HL-60 (cell line): ENCODE data around the gene CCR9.

Experiments used
- GABPA ChIP-seq: IDR thresholded peaks from 2 replicates; pipeline ENCODE4 v1.6.1; 2012; ENCODE audit warnings: low read depth
- POLR2AphosphoS5 ChIP-seq: IDR thresholded peaks from 2 replicates; pipeline ENCODE4 v1.6.1; 2012; ENCODE audit warnings: low read depth
- SPI1 ChIP-seq: IDR thresholded peaks from 2 replicates; pipeline ENCODE4 v1.6.1; 2012; ENCODE audit warnings: low read depth, mild to moderate bottlenecking, borderline replicate concordance
- TF ChIP-seq, protein P1 (sequence below): IDR thresholded peaks from one replicate; pipeline ENCODE4 v1.5.1; 2011; ENCODE audit warnings: low read length, control low read depth, inconsistent platforms; ENCODE audit not compliant: insufficient read depth
- TF ChIP-seq, protein P2 (sequence below): IDR thresholded peaks from 2 replicates; pipeline ENCODE4 v1.6.1; 2012; ENCODE audit warnings: low read depth; ENCODE audit not compliant: insufficient replicate concordance

DNA sequence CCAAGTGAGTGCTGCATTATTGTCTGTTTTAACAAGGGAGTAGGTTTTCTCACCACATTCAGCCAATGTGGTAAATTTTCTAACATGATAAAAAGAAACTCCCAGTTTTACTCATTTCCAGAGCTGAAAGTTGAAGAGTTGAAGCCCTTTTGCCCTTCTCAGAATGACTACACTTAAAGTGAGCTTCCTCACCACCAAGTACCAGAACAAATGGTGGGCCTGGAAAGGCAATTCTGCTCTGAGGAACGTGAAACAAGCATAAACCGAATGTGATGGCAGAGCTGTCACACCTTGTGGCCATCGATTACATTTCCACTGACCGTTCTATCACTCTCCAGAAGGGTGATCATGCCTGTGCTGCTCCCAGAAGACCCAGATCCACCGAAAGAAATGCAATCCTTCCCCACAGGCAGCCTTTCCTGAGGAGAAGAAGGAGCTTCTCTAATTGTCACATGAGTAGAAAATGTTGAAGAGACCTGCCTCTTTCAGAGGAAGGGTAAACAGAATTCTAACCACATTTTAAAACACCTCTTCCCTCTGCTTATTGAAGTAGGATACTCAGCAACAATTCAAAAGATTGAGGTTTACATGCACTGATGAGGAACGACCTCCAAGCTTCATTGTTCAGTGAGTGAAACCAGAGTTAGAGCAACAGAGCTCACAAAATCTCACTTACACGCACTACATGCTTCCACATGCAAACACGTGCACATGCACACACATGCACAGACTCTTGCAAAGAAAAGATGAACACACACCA is 21.4 kb upstream of the CCR9 start:
- TF ChIP-seq POLR2AphosphoS5: no peak
- no peak for TF ChIP-seq SPI1
- TF ChIP-seq, protein P1, sequence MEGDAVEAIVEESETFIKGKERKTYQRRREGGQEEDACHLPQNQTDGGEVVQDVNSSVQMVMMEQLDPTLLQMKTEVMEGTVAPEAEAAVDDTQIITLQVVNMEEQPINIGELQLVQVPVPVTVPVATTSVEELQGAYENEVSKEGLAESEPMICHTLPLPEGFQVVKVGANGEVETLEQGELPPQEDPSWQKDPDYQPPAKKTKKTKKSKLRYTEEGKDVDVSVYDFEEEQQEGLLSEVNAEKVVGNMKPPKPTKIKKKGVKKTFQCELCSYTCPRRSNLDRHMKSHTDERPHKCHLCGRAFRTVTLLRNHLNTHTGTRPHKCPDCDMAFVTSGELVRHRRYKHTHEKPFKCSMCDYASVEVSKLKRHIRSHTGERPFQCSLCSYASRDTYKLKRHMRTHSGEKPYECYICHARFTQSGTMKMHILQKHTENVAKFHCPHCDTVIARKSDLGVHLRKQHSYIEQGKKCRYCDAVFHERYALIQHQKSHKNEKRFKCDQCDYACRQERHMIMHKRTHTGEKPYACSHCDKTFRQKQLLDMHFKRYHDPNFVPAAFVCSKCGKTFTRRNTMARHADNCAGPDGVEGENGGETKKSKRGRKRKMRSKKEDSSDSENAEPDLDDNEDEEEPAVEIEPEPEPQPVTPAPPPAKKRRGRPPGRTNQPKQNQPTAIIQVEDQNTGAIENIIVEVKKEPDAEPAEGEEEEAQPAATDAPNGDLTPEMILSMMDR: no peak
- TF ChIP-seq GABPA: no peak
- TF ChIP-seq, protein P2, sequence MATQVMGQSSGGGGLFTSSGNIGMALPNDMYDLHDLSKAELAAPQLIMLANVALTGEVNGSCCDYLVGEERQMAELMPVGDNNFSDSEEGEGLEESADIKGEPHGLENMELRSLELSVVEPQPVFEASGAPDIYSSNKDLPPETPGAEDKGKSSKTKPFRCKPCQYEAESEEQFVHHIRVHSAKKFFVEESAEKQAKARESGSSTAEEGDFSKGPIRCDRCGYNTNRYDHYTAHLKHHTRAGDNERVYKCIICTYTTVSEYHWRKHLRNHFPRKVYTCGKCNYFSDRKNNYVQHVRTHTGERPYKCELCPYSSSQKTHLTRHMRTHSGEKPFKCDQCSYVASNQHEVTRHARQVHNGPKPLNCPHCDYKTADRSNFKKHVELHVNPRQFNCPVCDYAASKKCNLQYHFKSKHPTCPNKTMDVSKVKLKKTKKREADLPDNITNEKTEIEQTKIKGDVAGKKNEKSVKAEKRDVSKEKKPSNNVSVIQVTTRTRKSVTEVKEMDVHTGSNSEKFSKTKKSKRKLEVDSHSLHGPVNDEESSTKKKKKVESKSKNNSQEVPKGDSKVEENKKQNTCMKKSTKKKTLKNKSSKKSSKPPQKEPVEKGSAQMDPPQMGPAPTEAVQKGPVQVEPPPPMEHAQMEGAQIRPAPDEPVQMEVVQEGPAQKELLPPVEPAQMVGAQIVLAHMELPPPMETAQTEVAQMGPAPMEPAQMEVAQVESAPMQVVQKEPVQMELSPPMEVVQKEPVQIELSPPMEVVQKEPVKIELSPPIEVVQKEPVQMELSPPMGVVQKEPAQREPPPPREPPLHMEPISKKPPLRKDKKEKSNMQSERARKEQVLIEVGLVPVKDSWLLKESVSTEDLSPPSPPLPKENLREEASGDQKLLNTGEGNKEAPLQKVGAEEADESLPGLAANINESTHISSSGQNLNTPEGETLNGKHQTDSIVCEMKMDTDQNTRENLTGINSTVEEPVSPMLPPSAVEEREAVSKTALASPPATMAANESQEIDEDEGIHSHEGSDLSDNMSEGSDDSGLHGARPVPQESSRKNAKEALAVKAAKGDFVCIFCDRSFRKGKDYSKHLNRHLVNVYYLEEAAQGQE: no peak
